Measurements from ENCODE around the gene DBN1. TPM values are rescaled to one million over a fixed set of nuclear protein-coding genes. Genes with fewer than 3 reads are reported as not detected.

Gene DBN1
- total and polyA plus RNA-seq, 2 of the 8 experiments (the other 6 are each of a cell fraction or from before 2014, with no cell fraction given) = 168 to 333 TPM

DNA sequence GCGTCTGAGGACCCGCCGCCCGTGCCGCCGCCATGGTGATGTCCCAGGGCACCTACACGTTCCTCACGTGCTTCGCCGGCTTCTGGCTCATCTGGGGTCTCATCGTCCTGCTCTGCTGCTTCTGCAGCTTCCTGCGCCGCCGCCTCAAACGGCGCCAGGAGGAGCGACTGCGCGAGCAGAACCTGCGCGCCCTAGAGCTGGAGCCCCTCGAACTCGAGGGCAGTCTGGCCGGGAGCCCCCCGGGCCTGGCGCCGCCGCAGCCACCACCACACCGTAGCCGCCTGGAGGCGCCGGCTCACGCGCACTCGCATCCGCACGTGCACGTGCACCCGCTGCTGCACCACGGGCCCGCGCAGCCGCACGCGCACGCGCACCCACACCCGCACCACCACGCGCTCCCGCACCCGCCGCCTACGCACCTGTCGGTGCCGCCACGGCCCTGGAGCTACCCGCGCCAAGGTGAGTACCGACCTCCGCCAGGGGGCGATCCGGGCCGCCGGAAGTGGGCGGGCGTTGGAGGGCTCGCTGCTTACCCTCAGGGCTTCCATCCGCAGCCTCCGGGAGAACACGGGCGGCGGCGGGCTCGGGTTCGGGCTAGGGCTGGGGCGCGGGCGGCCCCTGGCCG is 18.3 kb downstream of the DBN1 start (continued):
- TF ChIP-seq KDM4A (IDR thresholded peaks at IDR 0.05; ENCODE audit: low read depth, low read length, severe bottlenecking) = peak; percentile 15
- no peak for TF ChIP-seq SUZ12 (IDR thresholded peaks at IDR 0.05; ENCODE audit: low read length)
- TF ChIP-seq, protein P1, sequence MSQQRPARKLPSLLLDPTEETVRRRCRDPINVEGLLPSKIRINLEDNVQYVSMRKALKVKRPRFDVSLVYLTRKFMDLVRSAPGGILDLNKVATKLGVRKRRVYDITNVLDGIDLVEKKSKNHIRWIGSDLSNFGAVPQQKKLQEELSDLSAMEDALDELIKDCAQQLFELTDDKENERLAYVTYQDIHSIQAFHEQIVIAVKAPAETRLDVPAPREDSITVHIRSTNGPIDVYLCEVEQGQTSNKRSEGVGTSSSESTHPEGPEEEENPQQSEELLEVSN (IDR thresholded peaks at IDR 0.05) = peak; percentile 56
- no peak for TF ChIP-seq HDAC2 (IDR thresholded peaks at IDR 0.05; ENCODE audit: borderline replicate concordance in 1 of 2, low read depth in 2 of 2, low read length in 2 of 2)
- TF ChIP-seq JUND (IDR thresholded peaks at IDR 0.05; ENCODE audit: low read length) = 0 out of 2 replicates have a peak, but pooled peaks have one; percentile 27
- no peak for TF ChIP-seq GTF2F1 (IDR thresholded peaks at IDR 0.05; ENCODE audit: borderline replicate concordance, low read depth, low read length)
- peak; percentile 25; the same call in 1 of the 2 replicates for TF ChIP-seq CHD2 (IDR thresholded peaks at IDR 0.05; ENCODE audit: low read length)
- TF ChIP-seq HDAC6 (IDR thresholded peaks at IDR 0.05; ENCODE audit: low read depth, low read length) = no peak
